Heart left ventricle (tissue), 16 donors: ENCODE data around the gene A3GALT2. TPM values are rescaled to one million over a fixed set of nuclear protein-coding genes. Genes with fewer than 3 reads are reported as not detected.
A peak's percentile ranks its signal among the peaks of the same experiment; 100 is the strongest.

Experiments used
- ATAC-seq, 4 donors: fragments of 200-7000 bp; cut with Tn5 transposase; one replicate each; pipeline ENCODE4 v1.9.1; 2020 to 2022; ENCODE audit warnings: moderate library complexity in 4 of 4, mild to moderate bottlenecking in 3 of 4, moderate number of reproducible peaks in 1 of 4
- DNase-seq, 5 donors: peaks; one replicate each; pipeline ENCODE4 v3.0.0-alpha.2; 2020
- H3K27ac ChIP-seq, 12 donors: fragments of 200-600 bp; sonication (generic) in 4 of 12; one replicate each; pipeline versions ENCODE4 v1.5.0 to v1.8.0; 2016 to 2022; ENCODE audit warnings: mild to moderate bottlenecking in 2 of 12
- H3K27me3 ChIP-seq, 9 donors: fragments of 200-600 bp; sonication (generic) in 2 of 9; one replicate each; pipeline versions ENCODE4 v1.5.1 to v1.8.0; 2016 to 2022; ENCODE audit warnings: mild to moderate bottlenecking in 3 of 9
- H3K36me3 ChIP-seq, 9 donors: fragments of 200-600 bp; sonication (generic) in 2 of 9; one replicate each; pipeline versions ENCODE4 v1.5.0 to v1.8.0; 2018 to 2022; ENCODE audit warnings: mild to moderate bottlenecking in 2 of 9
- H3K4me1 ChIP-seq, 12 donors: fragments of 200-600 bp; sonication (generic) in 4 of 12; one replicate each; pipeline versions ENCODE4 v1.5.0 to v1.8.0; 2016 to 2022; ENCODE audit warnings: mild to moderate bottlenecking in 3 of 12
- H3K4me3 ChIP-seq, 12 donors: fragments of 200-600 bp; sonication (generic) in 4 of 12; one replicate each; pipeline versions ENCODE4 v1.5.0 to v1.8.0; 2017 to 2022; ENCODE audit warnings: mild to moderate bottlenecking in 9 of 12, moderate library complexity in 4 of 12
- H3K9me3 ChIP-seq, 12 donors: fragments of 200-600 bp; sonication (generic) in 4 of 12; one replicate each; pipeline versions ENCODE4 v1.5.0 to v1.8.0; 2016 to 2022; ENCODE audit warnings: mild to moderate bottlenecking in 1 of 12
- POLR2A ChIP-seq, 2 donors: fragments of 450-650 bp; IDR thresholded peaks; one replicate each; pipeline ENCODE4 v1.6.1; 2017; ENCODE audit warnings: antibody characterized with exemption in 2 of 2, mild to moderate bottlenecking in 2 of 2, moderate library complexity in 2 of 2
- whole genome bisulfite sequencing, 4 donors: extraction: QIAGEN DNeasy Blood & Tissue Kit in 2 of 4; methylation state at CpG; one replicate each; pipeline versions ENCODE4 v1.1.5 to v1.1.7; 2013 to 2018; 5-methylcytosine and 5-hydroxymethylcytosine counted together
- intact Hi-C, 10 donors: fragments of 100-400 bp; cut with DNase I; formaldehyde crosslinking; loops; one replicate each; pipeline versions ENCODE4 v1.11.1 to v1.14.2; 2022
- polyA plus RNA-seq, 2 donors: library from polyadenylated mRNA; stranded (reverse); fragments of 200-250 nt; gene quantifications; one replicate each; pipeline ENCODE4 v1.2.3, GENCODE V29; 2013
- total RNA-seq, 9 donors: library from RNA; depleted of rRNA in 2 of 9; stranded (reverse); fragments of >200 nt in 2 of 9; fragmentation: NEBNext Ultra II Directional in 3 of 9; extraction: Animal tissue kit (Norgen Biotek cat#: 25700) in 3 of 9; gene quantifications; one replicate each; pipeline versions ENCODE4 v1.1.0 to v1.2.4, GENCODE V29; 2016 to 2023
- TF ChIP-seq, protein P1 (sequence below), 12 donors: fragments of 200-600 bp; sonication (generic) in 4 of 12; IDR thresholded peaks; one replicate each; pipeline versions ENCODE4 v1.5.0 to v1.8.0; 2018 to 2022; ENCODE audit warnings: antibody characterized with exemption in 12 of 12, mild to moderate bottlenecking in 5 of 12
- donor health status: ischemic (EF 13 %, LVEDD 7.1; RV severe dilation, severe dysfunction).
- donor health status: healthy with polysubstance abuse.
- donor health status: DM: no; HTN: yes; CAD: no.
- donor health status: DM: no; HTN: no; CAD: no.
- donor health status: ischemic (EF 25% LVEDD 6.9; RV normal size, moderate dysfunction).
- donor health status: ischemic (EF 25% LVEDD 5.7; RV mildly dilated, moderate dysfunction).
- donor health status: healthy.
- donor health status: DM: yes; HTN: yes; CAD: no.
- donor health status: ischemic (EF 35%, LVEDD 5.7; RV mildly dilated, moderate dysfunction).
- donor health status: nonischemic (EF 11% LVEDD 7.7; RV severe dilation, severe dysfunction).
- donor health status: DM: yes; HTN: yes; CAD: no.
- donor health status: PGD.
- donor health status: ischemic (EF 29% LVEDD 5.4; RV normal size, mild dysfunction).
- donor health status: nonischemic (EF 23%, LVEDD 6.1; RV moderate dilation, normal function).

The A3GALT2 gene
- total and polyA plus RNA-seq, 11 donors: 0.40 TPM; not detected in 10

DNA sequence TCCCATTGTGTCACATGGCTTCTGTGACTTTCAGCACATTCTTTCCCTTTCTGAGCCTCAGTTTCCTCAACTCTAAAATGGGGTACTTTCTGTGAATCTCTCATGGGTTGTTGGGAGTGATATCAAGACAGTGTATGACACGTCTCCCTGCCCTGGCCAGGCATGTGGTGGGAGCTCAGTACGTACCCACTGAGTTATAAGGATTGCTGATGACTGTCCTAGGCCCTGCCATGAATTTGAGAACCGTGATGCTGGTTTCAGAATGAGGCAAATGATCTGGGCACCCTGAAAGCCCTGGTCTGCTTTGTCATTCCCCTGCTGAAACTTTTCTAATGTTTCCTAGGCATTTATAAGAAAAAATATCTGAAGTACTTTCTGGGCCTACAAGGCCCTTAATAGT is 61.0 kb downstream of the A3GALT2 start:
- H3K27me3 ChIP-seq: no peaks in the 10 kb centered on the region
- WGBS, 4 donors: 82 to 94% (median 90%) methylated on average over 3 of the region's 3 CpGs
- no peak for DNase-seq
- no peak for ATAC-seq
- intact Hi-C loops: loop anchor here in 4 of 10 donors (5.0 to 10.0 kb wide), 5 partner anchors 37 to 125 kb away; partner anchors contain the start of gene TRIM62 (in 1 of the 4)
- H3K36me3 ChIP-seq: peaks cover 0 to 9% (median 0%) of the 10 kb centered on the region in 9 donors
- peaks cover 18 to 82% (median 60%) of the 10 kb centered on the region in 12 donors for H3K4me1 ChIP-seq
- TF ChIP-seq, protein P1, sequence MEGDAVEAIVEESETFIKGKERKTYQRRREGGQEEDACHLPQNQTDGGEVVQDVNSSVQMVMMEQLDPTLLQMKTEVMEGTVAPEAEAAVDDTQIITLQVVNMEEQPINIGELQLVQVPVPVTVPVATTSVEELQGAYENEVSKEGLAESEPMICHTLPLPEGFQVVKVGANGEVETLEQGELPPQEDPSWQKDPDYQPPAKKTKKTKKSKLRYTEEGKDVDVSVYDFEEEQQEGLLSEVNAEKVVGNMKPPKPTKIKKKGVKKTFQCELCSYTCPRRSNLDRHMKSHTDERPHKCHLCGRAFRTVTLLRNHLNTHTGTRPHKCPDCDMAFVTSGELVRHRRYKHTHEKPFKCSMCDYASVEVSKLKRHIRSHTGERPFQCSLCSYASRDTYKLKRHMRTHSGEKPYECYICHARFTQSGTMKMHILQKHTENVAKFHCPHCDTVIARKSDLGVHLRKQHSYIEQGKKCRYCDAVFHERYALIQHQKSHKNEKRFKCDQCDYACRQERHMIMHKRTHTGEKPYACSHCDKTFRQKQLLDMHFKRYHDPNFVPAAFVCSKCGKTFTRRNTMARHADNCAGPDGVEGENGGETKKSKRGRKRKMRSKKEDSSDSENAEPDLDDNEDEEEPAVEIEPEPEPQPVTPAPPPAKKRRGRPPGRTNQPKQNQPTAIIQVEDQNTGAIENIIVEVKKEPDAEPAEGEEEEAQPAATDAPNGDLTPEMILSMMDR (IDR thresholded peaks at IDR 0.05): no peak
- no peak for TF ChIP-seq POLR2A (IDR thresholded peaks at IDR 0.05)
- no peak overlapping the region for H3K4me3 ChIP-seq
- no peak overlapping the region for H3K27ac ChIP-seq
- H3K9me3 ChIP-seq: no peaks in the 10 kb centered on the region

DNA sequence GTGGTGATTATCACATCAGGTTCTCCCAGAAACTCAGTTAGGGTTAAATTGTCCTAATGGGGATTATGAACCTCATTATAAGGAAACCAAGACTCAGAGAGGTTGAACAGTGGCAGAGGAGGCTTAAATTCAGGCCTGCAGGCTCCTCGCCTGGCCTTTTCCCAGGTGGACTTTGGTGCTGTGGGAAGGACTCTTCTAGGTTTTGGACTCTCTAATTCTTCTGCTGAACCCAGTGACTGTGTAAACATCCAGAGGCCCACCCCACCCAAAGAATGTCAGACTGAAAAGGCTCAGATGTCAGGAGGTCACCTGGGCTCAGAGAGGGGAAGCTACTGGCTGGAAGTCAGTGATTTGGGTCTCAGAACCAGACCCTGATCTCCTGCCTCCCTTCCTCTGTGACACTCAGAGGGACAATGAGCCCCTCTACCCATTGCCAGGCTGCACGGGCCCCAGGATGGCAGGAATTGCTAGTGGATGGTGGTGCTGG is 62.1 kb downstream of the A3GALT2 start:
- WGBS, 4 donors: 81 to 86% (median 84%) methylated on average over 2 of the region's 2 CpGs
- peak overlapping the region in 4 of 12 donors; percentile 82 to 99 (median 92) for H3K4me3 ChIP-seq
- H3K27me3 ChIP-seq: no peaks in the 10 kb centered on the region
- H3K36me3 ChIP-seq: peaks cover 0 to 9% (median 0%) of the 10 kb centered on the region in 9 donors
- intact Hi-C loops: loop anchor here in 4 of 10 donors (5.0 to 10.0 kb wide), 5 partner anchors 37 to 124 kb away; partner anchors contain the start of gene TRIM62 (in 1 of the 4)
- no peak for DNase-seq
- H3K27ac ChIP-seq: peak overlapping the region in 5 of 12 donors; percentile 19 to 88 (median 79)
- TF ChIP-seq POLR2A (IDR thresholded peaks at IDR 0.05): no peak
- TF ChIP-seq, protein P1 (IDR thresholded peaks at IDR 0.05): no peak
- no peak for ATAC-seq
- peaks cover 18 to 72% (median 55%) of the 10 kb centered on the region in 12 donors for H3K4me1 ChIP-seq
- H3K9me3 ChIP-seq: no peaks in the 10 kb centered on the region

DNA sequence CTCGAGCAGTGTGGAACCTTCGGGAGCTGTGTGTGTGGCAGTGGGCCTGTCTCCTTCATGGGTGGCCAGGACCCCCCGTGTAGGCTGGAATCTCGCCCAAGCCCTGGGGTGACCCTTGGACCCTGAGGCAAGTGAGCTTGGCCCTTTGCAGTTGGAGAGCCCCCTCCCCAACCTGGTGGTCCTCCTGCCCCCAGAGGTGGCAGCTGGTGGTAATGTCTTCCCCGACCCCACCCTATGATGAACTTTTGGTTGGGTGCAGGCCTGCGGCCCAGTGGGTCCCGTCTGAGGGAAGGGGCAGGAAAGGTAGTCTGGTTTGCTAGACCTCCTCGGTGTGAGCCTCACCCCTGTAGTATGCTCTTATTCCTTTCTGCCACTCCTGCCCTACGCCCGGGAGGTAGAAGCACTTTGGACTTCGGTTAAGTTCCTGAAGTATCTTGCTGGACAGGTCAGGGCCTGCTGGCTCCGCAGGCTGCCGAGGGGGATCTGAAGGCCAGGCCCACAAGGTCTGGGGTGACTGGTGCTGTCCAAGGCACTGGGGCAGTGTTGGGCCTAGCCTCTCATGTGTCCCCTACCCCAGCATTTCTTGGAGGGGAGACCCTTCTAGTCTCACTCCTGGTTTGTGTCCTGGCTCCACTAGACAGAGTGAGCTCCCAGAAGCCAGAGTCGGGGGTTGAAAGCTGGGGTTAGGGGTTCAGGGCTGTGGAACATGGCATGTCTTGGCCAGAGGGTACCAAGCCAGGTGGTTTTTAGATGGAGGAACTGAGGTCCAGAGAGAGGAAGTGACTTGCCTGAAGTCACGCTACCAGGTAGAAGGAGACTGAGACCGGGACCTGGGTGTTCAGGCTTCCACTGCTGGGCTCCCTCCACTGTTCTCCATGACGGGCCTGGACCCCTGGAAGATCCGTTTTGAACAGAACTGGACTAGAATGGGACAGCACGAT is 62.9 kb downstream of the A3GALT2 start:
- ATAC-seq (no peak), DNase-seq (peak in 1 of 5 donors; percentile 25)
- WGBS, 4 donors: 32 to 41% (median 35%) methylated on average over 18 to 19 of the region's 19 CpGs
- H3K27me3 ChIP-seq: no peaks in the 10 kb centered on the region
- H3K27ac ChIP-seq: peak overlapping the region in 11 of 12 donors; percentile 76 to 94 (median 88)
- H3K9me3 ChIP-seq: no peaks in the 10 kb centered on the region
- peaks cover 18 to 64% (median 49%) of the 10 kb centered on the region in 12 donors for H3K4me1 ChIP-seq
- intact Hi-C loops: loop anchor here in 4 of 10 donors (1.0 to 10.0 kb wide), 6 partner anchors 36 to 123 kb away; partner anchors contain the start of gene TRIM62 (in 2 of the 4)
- TF ChIP-seq, protein P1 (IDR thresholded peaks at IDR 0.05): no peak
- TF ChIP-seq POLR2A (IDR thresholded peaks at IDR 0.05): no peak
- H3K4me3 ChIP-seq: peak overlapping the region; percentile 35 to 99 (median 80)
- H3K36me3 ChIP-seq: peaks cover 0 to 6% (median 0%) of the 10 kb centered on the region in 9 donors
